HUES48 (cell line): ENCODE results near the gene CYSTM1.
A peak's percentile ranks its signal among the peaks of the same experiment; 100 is the strongest.

Experiments used
- H3K27ac ChIP-seq: one replicate; pipeline ENCODE4 v1.7.0; 2013; ENCODE audit warnings: low read depth, low read length, inconsistent platforms
- H3K27me3 ChIP-seq: 2 replicates; pipeline ENCODE4 v1.6.1; 2013; ENCODE audit warnings: mild to moderate bottlenecking, low read length; ENCODE audit not compliant: control insufficient read depth, insufficient read depth
- H3K36me3 ChIP-seq: 2 replicates; pipeline ENCODE4 v1.6.1; 2013; ENCODE audit warnings: low read length; ENCODE audit not compliant: control insufficient read depth, insufficient read depth
- H3K4me1 ChIP-seq: 2 replicates; pipeline ENCODE4 v1.6.1; 2013; ENCODE audit warnings: mild to moderate bottlenecking, low read length; ENCODE audit not compliant: control insufficient read depth, insufficient read depth
- H3K4me3 ChIP-seq: 2 replicates; pipeline ENCODE4 v1.5.1; 2013; ENCODE audit warnings: mild to moderate bottlenecking, low read depth, low read length
- H3K9ac ChIP-seq: 2 replicates; pipeline ENCODE4 v1.6.1; 2013; ENCODE audit warnings: mild to moderate bottlenecking, low read depth, low read length, moderate library complexity
- H3K9me3 ChIP-seq: 2 replicates; pipeline ENCODE4 v1.6.1; 2013; ENCODE audit warnings: low read length; ENCODE audit not compliant: control insufficient read depth, insufficient read depth

Gene CYSTM1

DNA sequence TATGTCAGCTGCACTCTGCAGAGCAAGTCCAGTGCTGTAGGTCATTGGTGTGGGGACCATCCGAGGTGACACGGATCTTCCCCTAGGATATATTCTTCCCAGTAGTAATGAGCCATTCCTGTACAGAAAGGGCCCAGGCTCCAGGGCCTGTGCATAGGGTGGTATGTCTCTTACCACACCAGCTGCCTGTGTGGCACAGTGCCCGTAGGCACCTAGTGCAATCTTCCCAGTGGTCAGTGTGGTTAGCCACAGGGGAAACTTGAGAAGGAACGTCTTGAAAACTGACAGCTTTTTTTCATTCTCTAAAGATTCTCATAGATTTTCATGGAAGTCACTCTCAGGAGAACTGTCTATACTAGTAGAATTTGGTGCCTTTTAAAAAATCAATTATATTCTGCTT is 39.8 kb downstream of the CYSTM1 start:
- no peak overlapping the region for H3K4me3 ChIP-seq
- H3K9me3 ChIP-seq = no peaks in the 10 kb centered on the region
- peaks cover 12% of the 10 kb centered on the region for H3K4me1 ChIP-seq
- H3K36me3 ChIP-seq = no peaks in the 10 kb centered on the region
- H3K9ac ChIP-seq = no peak overlapping the region
- H3K27me3 ChIP-seq = no peaks in the 10 kb centered on the region
- no peak overlapping the region for H3K27ac ChIP-seq

DNA sequence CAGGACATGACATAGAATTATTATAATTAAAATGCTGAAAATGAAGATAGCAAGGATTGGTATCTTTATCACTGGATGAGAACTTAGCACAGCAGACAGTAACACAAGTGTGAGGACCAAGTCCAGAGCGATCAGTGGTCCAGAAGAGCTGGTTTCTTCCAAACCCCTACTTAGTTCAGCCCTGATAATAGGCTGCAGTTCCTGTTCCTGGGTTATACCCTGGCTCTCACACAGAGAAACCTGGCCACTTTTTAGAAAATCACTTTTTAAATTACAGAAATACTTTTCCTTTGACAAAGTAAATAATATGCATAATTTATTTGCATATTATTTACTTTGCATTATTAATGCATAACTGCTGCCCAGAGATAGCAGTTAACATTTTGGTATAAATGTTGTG is 40.3 kb downstream of the CYSTM1 start:
- H3K27ac ChIP-seq = no peak overlapping the region

DNA sequence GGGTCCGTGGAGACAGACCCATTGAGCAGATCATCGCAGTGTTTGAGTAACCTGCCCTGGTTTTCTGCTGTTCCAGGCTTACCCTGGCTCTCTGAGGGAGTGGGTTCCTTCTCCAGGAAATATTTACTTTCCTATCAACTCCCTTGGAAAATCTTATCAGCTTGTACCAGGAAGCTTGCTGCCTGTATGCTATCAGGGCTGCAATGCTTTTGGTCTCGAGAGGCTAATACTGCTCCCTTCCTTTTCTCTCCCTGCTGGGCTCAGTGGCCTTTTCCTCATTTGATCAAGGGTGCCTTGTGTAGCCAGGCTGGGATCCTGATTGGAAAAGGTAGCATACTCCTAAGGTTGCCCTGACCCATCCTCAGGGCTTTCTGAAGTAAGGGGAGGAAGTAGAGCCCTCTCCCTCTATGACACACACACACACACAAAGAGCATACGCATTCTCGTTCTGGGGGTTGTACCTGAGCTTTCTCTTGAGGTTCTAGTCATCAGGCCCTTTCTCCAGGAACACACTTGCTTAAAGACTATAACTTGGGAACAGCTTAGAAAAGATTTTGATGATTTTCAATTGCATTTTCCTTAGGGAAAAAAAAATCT is 41.6 kb downstream of the CYSTM1 start:
- H3K27ac ChIP-seq = no peak overlapping the region
- H3K9ac ChIP-seq = no peak overlapping the region
- H3K4me1 ChIP-seq = peaks cover 20% of the 10 kb centered on the region
- no peaks in the 10 kb centered on the region for H3K27me3 ChIP-seq
- H3K4me3 ChIP-seq = no peak overlapping the region
- H3K36me3 ChIP-seq = no peaks in the 10 kb centered on the region
- no peaks in the 10 kb centered on the region for H3K9me3 ChIP-seq

More for the DNA sequence above, 40.3 kb downstream of the CYSTM1 start:
- Histone ChIP-seq H3K4me1 (peaks cover 16% of the 10 kb centered on the region), H3K4me3 (no peak overlapping the region), H3K9me3 (no peaks in the 10 kb centered on the region), H3K9ac (no peak overlapping the region), H3K27me3 (no peaks in the 10 kb centered on the region), H3K36me3 (no peaks in the 10 kb centered on the region)

GRCh38 chr5:140217299-140218026 is 42.5 kb downstream of the CYSTM1 start:
- H3K4me3 ChIP-seq = no peak overlapping the region
- H3K27me3 ChIP-seq = no peaks in the 10 kb centered on the region
- peaks cover 20% of the 10 kb centered on the region for H3K4me1 ChIP-seq
- H3K36me3 ChIP-seq = no peaks in the 10 kb centered on the region
- no peak overlapping the region for H3K27ac ChIP-seq
- H3K9ac ChIP-seq = no peak overlapping the region
- no peaks in the 10 kb centered on the region for H3K9me3 ChIP-seq

GRCh38 chr5:140219068-140219991 is 44.3 kb downstream of the CYSTM1 start:
- Histone ChIP-seq H3K9ac (no peak overlapping the region), H3K4me1 (peaks cover 20% of the 10 kb centered on the region), H3K9me3 (no peaks in the 10 kb centered on the region), H3K4me3 (no peak overlapping the region), H3K27me3 (no peaks in the 10 kb centered on the region), H3K27ac (no peak overlapping the region), H3K36me3 (no peaks in the 10 kb centered on the region)

DNA sequence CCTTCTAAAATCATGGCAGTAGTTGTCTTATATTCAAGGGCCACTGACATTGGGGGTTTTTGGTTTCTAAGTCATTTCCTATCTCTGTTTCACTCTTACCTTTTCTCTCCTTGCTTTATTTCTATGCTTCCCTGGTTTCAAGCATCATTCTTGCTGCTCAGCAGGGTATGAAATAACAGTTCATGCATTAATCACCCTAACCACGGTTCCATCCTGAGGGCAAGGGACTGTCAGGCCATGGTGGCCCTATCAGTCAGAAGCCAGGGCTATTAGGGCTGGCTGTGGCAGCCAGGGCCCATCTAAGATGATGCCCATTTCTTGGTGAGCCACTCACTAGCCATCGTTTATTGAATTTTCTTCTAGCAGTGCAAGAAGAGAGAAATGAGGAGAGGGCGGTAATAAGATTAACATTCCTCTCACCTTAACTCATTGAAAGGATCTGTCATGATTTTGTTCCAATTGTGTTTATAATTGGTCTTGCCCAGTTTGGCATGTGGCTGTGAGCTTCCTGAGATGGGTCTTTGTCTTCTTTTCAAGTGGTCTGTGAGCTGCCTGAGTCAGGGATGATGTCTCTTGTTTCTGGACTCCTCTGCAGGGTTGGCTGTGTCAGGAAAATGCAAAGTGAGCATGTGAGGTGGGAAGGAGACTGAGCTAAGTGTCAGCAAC is 45.2 kb downstream of the CYSTM1 start:
- Histone ChIP-seq H3K4me3 (no peak overlapping the region), H3K9ac (no peak overlapping the region), H3K9me3 (no peaks in the 10 kb centered on the region), H3K4me1 (peaks cover 20% of the 10 kb centered on the region), H3K27me3 (no peaks in the 10 kb centered on the region), H3K27ac (no peak overlapping the region), H3K36me3 (no peaks in the 10 kb centered on the region)

DNA sequence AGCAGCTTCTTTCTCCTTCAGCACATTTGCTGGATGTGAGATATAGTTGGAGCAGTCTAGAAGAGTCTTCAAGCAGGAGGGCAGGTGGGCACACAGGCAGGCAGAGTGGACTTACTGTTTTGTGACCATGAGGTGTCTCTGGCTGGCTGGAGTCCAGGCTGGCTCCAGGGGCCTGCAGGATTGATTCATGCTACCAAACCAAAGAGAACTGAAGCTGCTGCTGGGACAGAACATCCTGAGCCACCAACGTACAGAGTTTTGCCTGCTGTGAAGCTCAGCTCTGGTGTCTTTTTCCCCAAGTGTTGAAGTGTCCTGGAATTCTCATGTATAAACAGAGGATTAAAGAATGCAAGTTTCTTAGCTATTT is 45.7 kb downstream of the CYSTM1 start:
- H3K9ac ChIP-seq = no peak overlapping the region
- H3K4me1 ChIP-seq = peaks cover 17% of the 10 kb centered on the region
- H3K36me3 ChIP-seq = no peaks in the 10 kb centered on the region
- peak overlapping the region; percentile 23 for H3K27ac ChIP-seq
- no peaks in the 10 kb centered on the region for H3K27me3 ChIP-seq
- no peak overlapping the region for H3K4me3 ChIP-seq
- no peaks in the 10 kb centered on the region for H3K9me3 ChIP-seq

DNA sequence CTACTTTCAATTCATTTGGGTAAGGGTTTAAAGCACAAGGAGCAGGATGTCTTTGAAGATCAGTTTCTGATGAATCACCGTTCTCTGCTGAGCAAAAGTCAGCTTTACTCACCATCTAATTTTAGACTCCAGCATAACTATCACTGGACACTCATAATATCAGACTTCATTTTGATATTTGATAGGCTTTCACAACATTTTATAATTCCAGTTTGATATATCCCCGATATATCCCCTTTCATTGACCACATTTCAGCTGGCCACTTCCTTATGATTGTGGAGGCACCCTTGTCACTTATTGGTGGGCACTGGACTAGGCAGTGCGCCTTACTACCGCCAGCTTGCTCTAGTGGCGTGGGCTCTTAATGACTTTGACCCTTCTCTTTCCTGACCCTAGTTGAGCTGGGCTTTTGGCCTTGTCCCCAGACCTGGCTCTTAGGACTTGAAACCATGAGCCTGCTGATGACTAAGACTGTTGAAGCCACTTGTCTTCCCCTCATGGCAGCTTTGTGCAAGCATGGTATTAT is 46.8 kb downstream of the CYSTM1 start:
- no peaks in the 10 kb centered on the region for H3K27me3 ChIP-seq
- no peak overlapping the region for H3K4me3 ChIP-seq
- H3K27ac ChIP-seq = no peak overlapping the region
- peaks cover 10% of the 10 kb centered on the region; the same call in 1 of the 2 replicates for H3K4me1 ChIP-seq
- no peaks in the 10 kb centered on the region for H3K36me3 ChIP-seq
- H3K9me3 ChIP-seq = no peaks in the 10 kb centered on the region
- no peak overlapping the region for H3K9ac ChIP-seq

DNA sequence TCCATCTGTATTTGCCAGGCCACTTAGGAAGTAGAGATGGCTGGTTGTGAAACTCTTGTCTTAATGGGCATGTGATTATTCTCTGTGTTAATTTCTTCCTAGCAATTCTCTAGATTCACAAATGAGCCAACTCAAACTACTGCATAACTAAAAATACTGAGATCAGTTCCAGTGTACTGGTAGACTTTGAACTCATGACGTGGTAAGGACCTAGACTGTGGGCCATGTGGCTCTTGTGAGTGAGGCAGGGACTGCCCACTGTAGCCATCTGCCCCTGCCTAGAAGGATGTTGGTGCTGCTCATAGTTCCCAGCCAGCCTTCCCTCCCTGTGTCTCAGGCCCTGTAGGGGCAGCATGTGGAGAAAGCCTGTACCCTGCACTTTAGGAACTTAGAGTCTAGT is 47.4 kb downstream of the CYSTM1 start:
- Histone ChIP-seq H3K9me3 (no peaks in the 10 kb centered on the region), H3K9ac (no peak overlapping the region), H3K27me3 (no peaks in the 10 kb centered on the region), H3K4me1 (peaks cover 10% of the 10 kb centered on the region; the same call in 1 of the 2 replicates), H3K36me3 (no peaks in the 10 kb centered on the region), H3K4me3 (no peak overlapping the region), H3K27ac (no peak overlapping the region)

DNA sequence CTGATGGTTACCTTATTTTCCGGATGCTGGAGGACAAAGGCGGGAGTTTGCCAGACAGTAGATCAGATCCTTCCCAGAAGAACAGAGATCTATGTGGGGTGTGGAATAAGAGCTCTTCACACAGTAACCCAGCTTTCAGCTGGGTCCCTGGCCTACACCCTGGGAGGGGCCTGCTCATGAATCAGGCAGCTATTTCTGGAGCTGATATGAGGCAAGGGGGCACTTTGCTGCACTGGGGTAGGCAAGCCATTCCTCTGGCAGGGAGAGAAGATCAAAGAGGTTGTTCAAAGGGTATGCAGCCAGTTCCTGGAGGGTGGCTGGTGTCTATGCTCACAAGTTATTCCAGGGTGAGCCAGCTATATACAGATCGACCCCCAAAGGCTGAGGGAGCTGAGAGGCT is 48.6 kb downstream of the CYSTM1 start:
- no peaks in the 10 kb centered on the region for H3K9me3 ChIP-seq
- H3K4me3 ChIP-seq = no peak overlapping the region
- no peaks in the 10 kb centered on the region for H3K36me3 ChIP-seq
- H3K27ac ChIP-seq = no peak overlapping the region
- H3K9ac ChIP-seq = no peak overlapping the region
- H3K4me1 ChIP-seq = peaks cover 10% of the 10 kb centered on the region; the same call in 1 of the 2 replicates
- no peaks in the 10 kb centered on the region for H3K27me3 ChIP-seq
